KOPT-K1 (cell line): ENCODE data around the gene ZNF487.
"Not testable (repeated sequence)": the region's sequence is repeated elsewhere in the genome, so short reads cannot be mapped to it uniquely, and the experiment has no call there.

Experiments
- H3K27ac ChIP-seq: fragments of 200-600 bp; sonication (generic); 2 replicates; pipeline ENCODE4 v1.5.1; 2016; ENCODE audit warnings: antibody characterized with exemption, mild to moderate bottlenecking, low read depth, low read length; ENCODE audit not compliant: poor library complexity, severe bottlenecking
- H3K36me3 ChIP-seq: fragments of 200-600 bp; sonication (generic); 2 replicates; pipeline ENCODE4 v1.5.1; 2017; ENCODE audit warnings: antibody characterized with exemption, mild to moderate bottlenecking, low read length, moderate library complexity; ENCODE audit not compliant: insufficient read depth
- H3K9me3 ChIP-seq: fragments of 200-600 bp; sonication (generic); 2 replicates; pipeline ENCODE4 v1.5.1; 2017; ENCODE audit warnings: antibody characterized with exemption, low read length, mild to moderate bottlenecking; ENCODE audit not compliant: insufficient read depth, poor library complexity, severe bottlenecking

The ZNF487 gene

DNA sequence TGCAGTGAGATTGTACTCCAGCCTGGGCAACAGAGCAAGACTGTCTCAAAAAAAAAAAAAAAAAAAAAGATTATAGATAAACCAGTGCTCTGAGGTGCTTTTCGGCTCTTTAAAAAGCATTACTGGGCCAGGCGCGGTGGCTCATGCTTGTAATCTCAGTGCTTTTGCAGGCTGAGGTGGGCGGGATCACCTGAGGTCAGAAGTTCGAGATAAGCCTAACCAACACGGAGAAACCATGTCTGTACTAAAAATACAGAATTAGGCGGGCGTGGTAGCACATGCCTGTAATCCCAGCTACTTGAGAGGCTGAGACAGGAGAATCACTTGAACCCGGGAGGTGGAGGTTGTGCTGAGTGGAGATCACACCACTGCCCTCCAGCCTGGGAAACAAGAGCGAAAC, 21.4 kb upstream of the ZNF487 start:
- no peaks in the 10 kb centered on the region for H3K36me3 ChIP-seq
- H3K27ac ChIP-seq, result no peak overlapping the region
- no peaks in the 10 kb centered on the region for H3K9me3 ChIP-seq

DNA sequence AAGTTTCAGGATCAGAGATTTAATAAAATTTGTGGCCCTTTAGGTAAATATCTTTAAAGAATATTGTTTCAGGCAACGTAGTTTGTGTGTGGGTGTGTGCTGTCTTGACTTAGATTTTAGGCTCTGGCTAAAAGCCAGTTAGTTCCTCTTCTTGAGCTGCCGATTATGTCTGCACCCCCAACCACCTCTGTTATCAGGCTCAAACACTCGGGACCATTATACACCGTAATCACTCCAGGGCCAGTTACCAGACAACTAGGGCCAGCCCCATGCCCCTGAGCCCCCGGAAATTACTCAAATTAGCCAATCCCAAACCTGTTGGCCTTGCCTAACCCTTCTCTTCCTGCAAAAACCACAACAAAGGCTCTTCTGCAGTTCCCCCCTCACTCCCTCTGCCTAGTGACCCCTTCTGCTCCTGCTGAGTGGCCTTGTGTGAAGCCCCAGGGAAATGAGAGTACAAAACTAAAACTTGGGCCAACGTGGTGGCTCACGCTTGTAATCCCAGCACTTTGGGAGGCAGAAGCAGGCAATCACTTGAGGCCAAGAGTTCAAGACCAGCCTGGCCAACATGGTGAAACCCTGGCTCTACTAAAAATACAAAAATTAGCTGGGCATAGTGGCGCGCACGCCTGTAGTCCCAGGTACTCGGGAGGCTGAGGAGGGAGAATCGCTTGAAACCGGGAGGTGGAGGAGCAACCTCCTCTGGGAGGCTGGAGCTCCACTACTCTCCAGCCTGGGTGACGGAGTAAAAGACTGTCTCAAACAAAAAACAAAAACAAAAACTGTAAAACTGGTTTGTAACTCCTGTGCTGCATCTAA, 18.8 kb upstream of the ZNF487 start:
- Histone ChIP-seq H3K9me3 (no peaks in the 10 kb centered on the region), H3K27ac (peak overlapping the region; percentile 86), H3K36me3 (no peaks in the 10 kb centered on the region)

DNA sequence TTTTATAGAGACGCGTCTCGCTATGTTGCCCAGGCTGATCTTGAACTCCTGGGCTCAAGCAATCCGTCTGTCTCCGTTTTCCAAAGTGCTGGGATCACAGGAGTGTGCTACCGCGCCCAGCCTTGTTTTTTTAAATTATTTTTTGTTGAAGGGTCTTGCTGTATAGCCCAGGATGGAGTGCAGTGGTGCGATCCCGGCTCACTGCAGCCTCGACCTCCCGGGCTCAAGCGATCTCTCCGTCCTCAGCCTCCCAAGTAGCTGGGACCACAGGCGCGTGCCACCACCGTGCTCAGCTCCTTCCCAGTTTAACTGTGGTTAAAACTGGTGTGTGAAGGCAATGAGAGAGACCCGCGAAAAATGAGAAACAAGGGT, 16.9 kb upstream of the ZNF487 start:
- no peaks in the 10 kb centered on the region for H3K9me3 ChIP-seq
- no peaks in the 10 kb centered on the region for H3K36me3 ChIP-seq
- peak overlapping the region; percentile 91 for H3K27ac ChIP-seq

DNA sequence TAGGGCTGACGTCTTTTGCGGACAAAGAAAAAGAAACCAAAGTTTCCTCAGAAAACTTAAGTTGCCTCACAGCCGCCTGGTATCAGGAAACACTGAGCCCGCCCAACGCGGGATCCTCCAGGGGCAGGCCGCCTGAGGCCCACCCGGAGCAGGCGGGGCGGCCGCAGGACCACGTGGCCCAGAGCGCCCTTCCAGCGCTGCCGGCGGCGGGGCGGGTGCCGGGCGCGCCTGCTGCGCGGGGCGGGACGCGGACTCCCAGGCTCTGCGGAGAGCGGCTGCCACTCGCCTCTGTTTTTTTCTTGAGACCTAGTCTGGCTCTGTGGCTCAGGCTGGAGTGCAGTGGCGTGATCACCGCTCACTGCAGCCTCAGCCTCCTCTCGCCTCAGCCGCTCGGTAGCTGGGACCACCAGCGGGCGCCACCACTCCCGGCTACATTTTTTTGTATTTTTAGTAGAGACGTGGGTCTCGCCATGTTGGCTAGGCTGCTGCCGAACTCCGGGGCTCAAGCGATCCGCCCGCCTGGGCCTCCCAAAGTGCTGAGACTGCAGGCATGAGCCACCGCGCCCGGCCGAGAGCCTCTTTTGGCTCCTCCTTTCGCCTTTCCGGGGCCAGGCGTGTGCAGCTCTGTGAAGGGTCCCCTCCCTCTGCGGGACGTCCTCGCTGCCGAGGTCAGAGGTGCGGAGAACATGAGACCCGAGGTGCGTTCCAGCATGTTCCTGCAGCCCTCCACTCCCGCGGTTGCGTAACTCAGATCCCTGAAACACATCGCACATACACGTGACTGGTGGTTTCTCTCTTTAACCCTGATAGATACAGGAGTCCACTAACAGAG, 16.3 kb upstream of the ZNF487 start:
- Histone ChIP-seq H3K27ac (peak overlapping the region; percentile 91), H3K36me3 (no peaks in the 10 kb centered on the region), H3K9me3 (no peaks in the 10 kb centered on the region)

DNA sequence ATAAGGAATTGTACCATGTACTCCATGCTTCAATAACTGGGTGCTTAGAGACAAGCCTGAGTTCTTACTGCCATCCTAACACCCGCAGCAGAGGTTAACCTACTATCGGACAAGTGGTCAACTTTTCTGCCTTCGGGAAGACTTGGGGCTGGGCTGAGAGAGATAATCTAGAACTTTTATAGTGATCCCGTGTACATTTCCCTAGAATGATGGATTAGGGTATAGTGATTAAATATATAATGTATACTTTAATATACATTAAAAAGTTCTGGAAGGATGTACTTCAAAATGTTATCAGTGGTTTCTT, 15.8 kb upstream of the ZNF487 start:
- no peaks in the 10 kb centered on the region for H3K36me3 ChIP-seq
- no peaks in the 10 kb centered on the region for H3K9me3 ChIP-seq
- peak overlapping the region; percentile 91 for H3K27ac ChIP-seq

DNA sequence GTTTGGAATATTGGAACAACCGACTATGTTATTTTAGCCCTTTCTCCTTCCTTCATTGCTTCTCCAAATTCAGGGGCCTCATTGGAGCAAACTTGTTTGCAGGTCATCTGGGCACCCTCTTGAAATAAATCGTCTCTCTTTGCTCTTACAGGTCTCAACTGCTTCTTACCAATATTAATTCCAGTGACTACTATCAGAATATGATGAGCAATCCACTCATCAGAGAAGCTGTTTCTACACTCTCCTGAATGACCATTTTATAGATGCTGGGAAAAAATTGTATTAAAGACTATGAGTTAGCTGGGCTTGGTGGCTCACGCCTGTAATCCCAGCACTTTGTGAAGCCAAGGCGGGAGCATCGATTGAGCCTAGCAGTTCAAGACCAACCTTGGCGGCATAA, 15.4 kb upstream of the ZNF487 start:
- Histone ChIP-seq H3K36me3 (no peaks in the 10 kb centered on the region), H3K27ac (peak overlapping the region; percentile 91), H3K9me3 (no peaks in the 10 kb centered on the region)

DNA sequence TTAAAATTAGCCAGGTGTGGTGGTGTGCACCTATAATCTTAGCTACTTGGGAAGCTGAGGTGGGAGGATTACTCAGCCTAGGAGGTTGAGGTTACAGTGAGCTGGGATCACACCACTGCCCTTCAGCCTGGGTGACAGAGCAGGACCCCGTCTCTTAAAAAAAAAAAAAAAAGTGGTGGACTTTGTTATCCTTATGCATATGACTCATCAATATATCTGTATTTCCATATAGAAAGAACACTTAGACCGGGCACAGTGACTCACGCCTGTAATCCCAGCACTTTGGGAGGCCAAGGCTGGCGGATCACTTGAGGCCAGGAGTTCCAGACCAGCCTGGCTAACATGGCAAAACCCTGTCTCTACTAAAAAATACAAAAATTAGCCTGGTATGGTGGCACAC, 15.0 kb upstream of the ZNF487 start:
- peak overlapping the region; percentile 91 for H3K27ac ChIP-seq
- H3K9me3 ChIP-seq, result not testable (repeated sequence)

DNA sequence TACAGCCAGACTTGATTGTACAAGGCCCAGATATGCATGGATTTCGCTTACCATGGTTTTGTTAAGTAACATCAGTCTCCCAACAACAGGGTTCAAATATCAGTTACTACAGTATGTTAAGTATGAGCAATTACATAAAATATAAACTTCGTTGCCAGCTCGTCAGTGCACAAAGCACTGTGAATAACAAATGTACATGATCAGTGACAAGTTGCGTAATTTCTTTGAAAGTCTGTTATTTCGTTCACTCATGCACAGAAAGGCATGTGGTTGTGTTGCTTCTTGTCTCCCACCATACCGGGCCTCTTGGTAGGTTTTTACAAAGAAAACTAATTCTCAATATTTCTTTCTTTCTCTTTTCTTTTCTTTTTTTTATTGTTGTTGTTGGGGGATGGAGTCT, 12.5 kb upstream of the ZNF487 start:
- no peaks in the 10 kb centered on the region for H3K9me3 ChIP-seq
- no peaks in the 10 kb centered on the region for H3K36me3 ChIP-seq
- H3K27ac ChIP-seq, result no peak overlapping the region

More for the DNA sequence above, 15.0 kb upstream of the ZNF487 start:
- not testable (repeated sequence) for H3K36me3 ChIP-seq

DNA sequence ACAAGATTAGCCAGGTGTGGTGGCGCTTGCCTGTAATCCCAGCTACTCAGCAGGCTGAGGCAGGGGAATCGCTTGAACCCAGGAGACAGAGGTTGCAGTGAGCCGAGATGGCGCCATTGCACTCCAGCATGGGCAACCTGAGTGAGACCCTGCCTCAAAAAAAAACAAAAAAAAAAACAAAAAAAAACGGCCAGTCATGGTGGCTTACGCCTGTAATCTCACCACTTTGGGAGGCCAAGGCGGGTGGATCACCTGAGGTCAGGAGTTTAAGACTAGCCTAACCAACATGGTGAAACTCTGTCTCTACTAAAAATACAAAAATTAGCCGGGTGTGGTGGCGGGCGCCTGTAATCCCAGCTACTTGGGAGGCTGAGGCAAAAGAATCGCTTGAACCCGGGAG, 10.4 kb upstream of the ZNF487 start:
- H3K36me3 ChIP-seq, H3K9me3 ChIP-seq, H3K27ac ChIP-seq: not testable (repeated sequence)

DNA sequence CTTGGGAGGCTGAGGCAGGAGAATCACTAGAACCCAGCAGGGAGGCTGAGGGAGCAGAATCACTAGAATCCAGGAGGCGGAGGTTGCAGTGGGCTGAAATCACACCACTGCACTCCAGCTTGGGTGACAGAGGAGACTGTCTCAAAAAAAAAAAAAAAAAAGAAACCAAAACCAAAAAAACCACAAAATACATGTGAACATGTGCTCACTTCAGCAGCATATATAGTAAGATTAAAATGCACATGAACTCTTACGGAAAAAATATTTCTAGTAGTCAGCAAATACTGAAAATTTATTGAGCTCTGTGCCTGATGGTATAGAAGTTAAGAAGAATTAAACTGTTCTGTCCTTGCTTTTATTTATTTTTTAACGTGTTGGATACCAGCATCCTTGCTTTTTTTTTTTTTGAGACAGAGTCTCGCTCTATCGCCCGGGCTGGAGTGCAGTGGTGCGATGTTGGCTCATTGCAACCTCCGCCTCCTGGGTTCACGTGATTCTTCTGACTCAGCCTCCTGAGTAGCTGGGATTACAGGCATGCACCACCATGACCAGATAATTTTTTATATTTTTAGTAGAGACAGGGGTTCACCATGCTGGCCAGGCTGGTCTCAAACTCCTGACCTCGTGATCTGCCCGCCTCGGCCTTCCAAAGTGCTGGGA, 9.6 kb upstream of the ZNF487 start:
- H3K27ac ChIP-seq, result no peak overlapping the region

DNA sequence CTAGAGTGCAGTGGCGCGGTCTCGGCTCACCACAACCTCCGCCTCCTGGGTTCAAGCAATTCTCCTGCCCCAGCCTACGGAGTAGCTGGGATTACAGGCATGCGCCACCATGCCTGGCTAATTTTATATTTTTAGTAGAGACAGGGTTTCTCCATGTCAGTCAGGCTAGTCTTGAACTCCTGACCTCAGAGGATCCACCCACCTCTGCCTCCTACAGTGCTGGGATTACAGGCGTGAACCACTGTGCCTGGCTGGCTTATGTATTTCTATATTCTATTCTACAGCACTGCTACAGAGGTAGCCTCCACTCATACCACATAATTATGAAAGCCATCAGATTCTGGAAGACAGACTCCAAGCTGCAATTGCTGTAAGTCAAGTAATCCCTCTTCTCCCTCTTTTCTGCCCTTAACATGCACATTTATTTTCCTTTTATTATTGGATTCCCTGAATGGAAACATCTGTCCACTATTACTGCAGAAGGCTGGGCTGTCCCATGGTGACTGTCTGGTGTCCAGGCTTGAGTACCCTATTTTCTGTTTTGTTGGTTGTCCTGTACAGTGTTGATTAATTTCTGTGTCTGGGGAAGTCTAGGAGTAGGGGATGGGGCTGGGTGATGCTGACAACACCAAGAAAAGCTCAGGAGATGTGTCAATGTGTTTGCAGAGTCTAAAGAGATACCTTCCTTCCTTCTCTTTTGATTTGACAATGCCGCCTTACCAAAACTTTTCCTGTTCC, 5.8 kb upstream of the ZNF487 start:
- no peak overlapping the region for H3K27ac ChIP-seq
- no peaks in the 10 kb centered on the region for H3K9me3 ChIP-seq
- H3K36me3 ChIP-seq, result no peaks in the 10 kb centered on the region

More for the DNA sequence above, 9.6 kb upstream of the ZNF487 start:
- Histone ChIP-seq H3K9me3 (no peaks in the 10 kb centered on the region), H3K36me3 (no peaks in the 10 kb centered on the region)

DNA sequence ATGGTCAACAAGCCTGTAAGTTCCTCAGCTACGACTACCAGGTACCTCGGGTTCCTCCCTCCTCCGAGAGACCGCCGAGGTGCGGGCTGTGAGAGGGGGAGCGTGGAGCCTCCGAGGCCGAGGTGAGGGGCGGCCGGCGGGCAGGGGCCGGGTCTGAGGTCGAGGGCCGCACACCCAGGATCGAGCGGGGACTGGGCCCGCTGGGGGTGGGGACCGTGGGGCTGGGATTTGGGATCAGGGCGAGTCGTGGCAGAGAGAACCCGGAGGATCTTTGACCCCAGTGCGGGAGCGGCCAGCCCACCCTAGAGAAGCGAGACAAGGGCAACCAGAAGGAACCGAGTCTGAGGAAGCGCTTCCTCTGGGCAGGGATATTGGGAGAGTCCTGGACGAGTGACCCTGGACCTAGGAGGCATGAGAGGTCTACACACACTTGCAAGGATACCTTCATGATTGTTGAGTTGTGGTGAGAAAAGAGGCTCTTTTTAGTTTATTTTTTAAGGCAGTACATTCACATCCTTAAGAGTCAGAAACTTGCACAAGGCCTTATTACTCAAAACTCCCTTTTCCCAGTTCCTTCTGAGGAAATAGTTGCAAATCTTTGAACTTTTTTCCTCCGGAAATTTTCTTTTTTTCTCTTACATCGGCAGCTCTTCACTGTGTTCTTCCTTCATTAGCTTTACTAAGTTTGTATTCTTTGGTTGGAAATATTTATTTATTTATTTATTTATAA, 395 bp downstream of the ZNF487 start:
- no peaks in the 10 kb centered on the region for H3K36me3 ChIP-seq
- H3K9me3 ChIP-seq, result no peaks in the 10 kb centered on the region
- peak overlapping the region; percentile 91 for H3K27ac ChIP-seq

DNA sequence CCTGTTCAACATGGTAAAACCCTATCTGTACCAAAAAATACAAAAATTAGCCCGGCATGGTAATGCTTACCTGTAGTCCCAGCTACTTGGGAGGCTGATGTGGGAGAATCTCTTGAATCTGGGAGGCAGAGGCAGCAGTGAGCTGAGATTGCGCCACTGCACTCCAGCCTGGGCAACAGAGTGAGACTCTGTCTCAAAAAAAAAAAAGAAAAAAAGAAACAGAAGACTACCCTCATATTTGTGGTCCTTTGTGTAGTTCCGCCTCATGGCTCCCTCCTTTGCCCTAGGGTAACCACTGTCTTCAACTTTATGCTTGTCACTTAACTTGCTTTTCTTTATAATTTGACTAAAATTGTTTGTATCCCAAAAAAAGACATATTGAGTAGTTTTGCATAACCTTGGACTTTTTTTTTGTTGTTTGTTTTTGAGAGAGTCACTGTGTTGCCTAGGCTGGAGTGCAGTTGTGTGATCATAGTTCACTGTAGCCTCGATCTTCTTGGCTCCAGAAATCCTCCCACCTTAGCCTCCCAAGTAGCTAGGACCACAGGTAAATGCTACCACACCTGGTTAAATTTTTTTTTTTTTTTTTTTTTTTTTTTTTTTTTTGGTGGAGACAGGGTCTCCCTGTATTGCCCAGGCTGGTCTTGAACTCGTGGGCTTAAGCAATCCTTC, 3.7 kb downstream of the ZNF487 start:
- H3K36me3 ChIP-seq, result no peaks in the 10 kb centered on the region
- peaks cover 11% of the 10 kb centered on the region for H3K9me3 ChIP-seq
- H3K27ac ChIP-seq, result no peak overlapping the region

DNA sequence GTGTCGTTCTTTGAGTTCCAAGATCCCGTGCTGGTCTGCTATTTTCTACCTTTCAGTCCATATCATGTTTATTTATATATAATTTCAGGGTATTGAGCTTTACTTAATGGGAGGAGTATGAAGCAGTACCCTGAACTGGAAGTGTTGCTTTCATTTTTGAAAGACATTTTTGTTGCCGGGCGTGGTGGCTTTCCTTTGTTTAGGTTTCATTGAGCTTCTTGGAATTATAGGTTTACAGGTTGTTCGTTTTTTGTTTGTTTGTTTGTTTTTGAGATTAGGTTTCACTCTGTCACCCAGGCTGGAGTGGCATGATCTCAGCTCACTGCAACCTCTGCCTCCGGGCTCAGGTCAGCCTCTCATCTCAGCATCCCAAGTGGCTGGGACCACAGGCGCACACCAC, 7.4 kb downstream of the ZNF487 start:
- H3K27ac ChIP-seq, result no peak overlapping the region
- H3K9me3 ChIP-seq, result peaks cover 30% of the 10 kb centered on the region

More for the DNA sequence above, 7.4 kb downstream of the ZNF487 start:
- H3K36me3 ChIP-seq, result no peaks in the 10 kb centered on the region
